ENCODE data around the gene CDC123. TPM values are rescaled to one million over a fixed set of nuclear protein-coding genes. Genes with fewer than 3 reads are reported as not detected.
A peak's percentile ranks its signal among the peaks of the same experiment; 100 is the strongest.

CDC123 gene
- total RNA-seq, 1 donor from 2014 or later: 107 TPM

DNA sequence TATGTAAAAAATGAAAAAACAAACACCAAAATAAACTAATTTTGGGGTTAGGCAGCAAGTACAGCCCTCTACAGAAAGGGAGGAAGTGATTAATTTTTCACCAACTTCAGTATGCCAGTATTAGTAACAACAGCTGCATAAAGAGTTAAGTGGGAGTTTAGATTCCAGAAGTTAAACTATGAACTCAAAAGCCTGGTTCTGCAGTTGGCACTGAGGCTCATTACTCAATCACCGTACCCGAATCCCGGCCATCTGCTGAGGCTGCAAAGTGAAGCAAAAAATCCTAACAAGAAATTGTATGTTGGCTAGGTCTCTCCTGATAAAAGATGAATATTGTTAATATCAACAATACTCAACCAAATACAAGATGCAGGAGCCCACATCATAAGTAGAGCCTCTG is 4.3 kb upstream of the CDC123 start:
- no peak for TF ChIP-seq EZH2 (IDR thresholded peaks at IDR 0.05; ENCODE audit: insufficient read depth, low read length)
- TF ChIP-seq, protein P1, sequence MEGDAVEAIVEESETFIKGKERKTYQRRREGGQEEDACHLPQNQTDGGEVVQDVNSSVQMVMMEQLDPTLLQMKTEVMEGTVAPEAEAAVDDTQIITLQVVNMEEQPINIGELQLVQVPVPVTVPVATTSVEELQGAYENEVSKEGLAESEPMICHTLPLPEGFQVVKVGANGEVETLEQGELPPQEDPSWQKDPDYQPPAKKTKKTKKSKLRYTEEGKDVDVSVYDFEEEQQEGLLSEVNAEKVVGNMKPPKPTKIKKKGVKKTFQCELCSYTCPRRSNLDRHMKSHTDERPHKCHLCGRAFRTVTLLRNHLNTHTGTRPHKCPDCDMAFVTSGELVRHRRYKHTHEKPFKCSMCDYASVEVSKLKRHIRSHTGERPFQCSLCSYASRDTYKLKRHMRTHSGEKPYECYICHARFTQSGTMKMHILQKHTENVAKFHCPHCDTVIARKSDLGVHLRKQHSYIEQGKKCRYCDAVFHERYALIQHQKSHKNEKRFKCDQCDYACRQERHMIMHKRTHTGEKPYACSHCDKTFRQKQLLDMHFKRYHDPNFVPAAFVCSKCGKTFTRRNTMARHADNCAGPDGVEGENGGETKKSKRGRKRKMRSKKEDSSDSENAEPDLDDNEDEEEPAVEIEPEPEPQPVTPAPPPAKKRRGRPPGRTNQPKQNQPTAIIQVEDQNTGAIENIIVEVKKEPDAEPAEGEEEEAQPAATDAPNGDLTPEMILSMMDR (IDR thresholded peaks at IDR 0.05; ENCODE audit: insufficient read depth, low read depth, low read length): no peak
- Histone ChIP-seq H4K20me1 (ENCODE audit: insufficient read depth, low read length) (peaks cover 30% of the 10 kb centered on the region), H3K36me3 (ENCODE audit: insufficient read depth, low read length) (no peaks in the 10 kb centered on the region), H3K27ac (ENCODE audit: low read depth, low read length) (no peak overlapping the region), H3K27me3 (ENCODE audit: insufficient read depth, low read length) (no peaks in the 10 kb centered on the region), H3K9me3 (ENCODE audit: insufficient read depth, low read depth, low read length) (no peaks in the 10 kb centered on the region), H3K4me1 (ENCODE audit: insufficient read depth, low read length) (peaks cover 8% of the 10 kb centered on the region), H3K4me2 (ENCODE audit: low read length) (no peak overlapping the region), H3K9ac (ENCODE audit: low read length) (no peak overlapping the region), H2AFZ (ENCODE audit: low read depth, low read length) (no peak overlapping the region), H3K4me3 (ENCODE audit: insufficient read depth, low read depth, low read length) (no peak overlapping the region), H3K79me2 (ENCODE audit: insufficient read depth, low read length) (peaks cover 94% of the 10 kb centered on the region)
- Mint-ChIP-seq H3K9me3 (ENCODE audit: unreplicated experiment) (no peaks in the 10 kb centered on the region), H3K27ac (ENCODE audit: unreplicated experiment) (no peak overlapping the region), H3K36me3 (ENCODE audit: low read depth, unreplicated experiment) (no peaks in the 10 kb centered on the region), H3K4me3 (ENCODE audit: unreplicated experiment) (no peak overlapping the region), H3K4me1 (ENCODE audit: low read depth, unreplicated experiment) (peaks cover 12% of the 10 kb centered on the region), H3K27me3 (ENCODE audit: low read depth, unreplicated experiment) (no peaks in the 10 kb centered on the region)
- DNase-seq (ENCODE audit: low read depth): no peak
- FAIRE-seq: no peak

DNA sequence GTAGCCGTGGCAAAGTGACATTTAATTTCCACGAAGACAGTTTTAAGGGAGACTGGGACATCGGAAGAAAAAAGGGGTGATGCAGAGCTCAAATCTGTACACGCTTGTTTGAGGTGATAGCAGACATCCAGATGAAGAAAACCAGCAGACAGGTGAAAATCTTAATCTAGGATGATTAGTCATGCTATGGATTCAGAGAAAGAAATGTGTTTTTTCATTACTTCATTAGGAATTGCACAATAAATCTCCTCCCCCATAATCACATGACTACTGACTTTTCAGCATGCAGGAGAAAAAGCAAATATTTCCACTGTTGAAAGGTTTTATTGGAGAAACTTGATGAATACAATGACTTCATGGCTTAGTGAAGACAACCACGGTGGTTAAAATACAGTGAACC is 2.8 kb upstream of the CDC123 start:
- Mint-ChIP-seq H3K4me1 (ENCODE audit: low read depth, unreplicated experiment) (peaks cover 14% of the 10 kb centered on the region), H3K9me3 (ENCODE audit: unreplicated experiment) (no peaks in the 10 kb centered on the region), H3K27ac (ENCODE audit: unreplicated experiment) (no peak overlapping the region), H3K27me3 (ENCODE audit: low read depth, unreplicated experiment) (no peaks in the 10 kb centered on the region), H3K36me3 (ENCODE audit: low read depth, unreplicated experiment) (no peaks in the 10 kb centered on the region), H3K4me3 (ENCODE audit: unreplicated experiment) (peak overlapping the region; percentile 18)
- peaks cover 94% of the 10 kb centered on the region for H3K79me2 ChIP-seq (ENCODE audit: insufficient read depth, low read length)
- no peaks in the 10 kb centered on the region for H3K27me3 ChIP-seq (ENCODE audit: insufficient read depth, low read length)
- FAIRE-seq (no peak), DNase-seq (ENCODE audit: low read depth) (peak; percentile 46)
- H4K20me1 ChIP-seq (ENCODE audit: insufficient read depth, low read length): peaks cover 33% of the 10 kb centered on the region
- TF ChIP-seq EZH2 (IDR thresholded peaks at IDR 0.05; ENCODE audit: insufficient read depth, low read length): no peak
- TF ChIP-seq, protein P1 (IDR thresholded peaks at IDR 0.05; ENCODE audit: insufficient read depth, low read depth, low read length): no peak
- no peak overlapping the region for H2AFZ ChIP-seq (ENCODE audit: low read depth, low read length)
- no peaks in the 10 kb centered on the region for H3K9me3 ChIP-seq (ENCODE audit: insufficient read depth, low read depth, low read length)
- peak overlapping the region; percentile 3 for H3K27ac ChIP-seq (ENCODE audit: low read depth, low read length)
- H3K4me2 ChIP-seq (ENCODE audit: low read length): peak overlapping the region; percentile 91
- no peaks in the 10 kb centered on the region for H3K36me3 ChIP-seq (ENCODE audit: insufficient read depth, low read length)
- peaks cover 8% of the 10 kb centered on the region for H3K4me1 ChIP-seq (ENCODE audit: insufficient read depth, low read length)
- H3K9ac ChIP-seq (ENCODE audit: low read length): no peak overlapping the region
- no peak overlapping the region for H3K4me3 ChIP-seq (ENCODE audit: insufficient read depth, low read depth, low read length)

DNA sequence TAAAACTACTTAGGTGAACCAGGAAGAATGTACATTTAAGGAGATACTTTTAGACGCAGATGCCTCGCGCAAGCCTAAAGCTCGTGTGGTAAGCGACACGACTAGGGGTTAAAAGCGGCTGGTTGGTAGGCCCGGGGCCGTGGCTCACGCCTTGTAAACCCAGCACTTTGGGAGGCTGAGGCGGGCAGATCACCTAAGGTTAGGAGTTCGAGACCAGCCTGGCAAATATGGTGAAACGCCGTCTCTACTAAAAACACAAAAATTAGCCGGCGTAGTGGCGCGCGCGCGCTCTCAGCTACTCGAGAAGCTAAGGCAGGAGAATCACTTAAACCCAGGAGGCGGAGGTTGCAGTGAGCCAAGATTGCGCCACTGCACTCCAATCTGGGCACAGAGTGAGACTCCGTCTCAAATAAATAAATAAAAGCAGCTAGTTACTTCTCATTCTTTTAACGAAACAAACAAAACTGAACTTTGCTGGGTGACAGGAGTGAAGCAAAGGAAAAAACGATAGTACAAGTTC is 1.2 kb upstream of the CDC123 start:
- FAIRE-seq: no peak

More for the DNA sequence above, 1.2 kb upstream of the CDC123 start:
- Histone ChIP-seq H3K4me1 (ENCODE audit: insufficient read depth, low read length) (peaks cover 8% of the 10 kb centered on the region), H3K27ac (ENCODE audit: low read depth, low read length) (peak overlapping the region; percentile 91), H3K9ac (ENCODE audit: low read length) (peak overlapping the region; percentile 93), H3K4me3 (ENCODE audit: insufficient read depth, low read depth, low read length) (peak overlapping the region; percentile 95), H3K4me2 (ENCODE audit: low read length) (peak overlapping the region; percentile 91), H3K36me3 (ENCODE audit: insufficient read depth, low read length) (peaks cover 10% of the 10 kb centered on the region), H3K9me3 (ENCODE audit: insufficient read depth, low read depth, low read length) (no peaks in the 10 kb centered on the region), H3K27me3 (ENCODE audit: insufficient read depth, low read length) (no peaks in the 10 kb centered on the region), H4K20me1 (ENCODE audit: insufficient read depth, low read length) (peaks cover 36% of the 10 kb centered on the region), H2AFZ (ENCODE audit: low read depth, low read length) (peak overlapping the region; percentile 93), H3K79me2 (ENCODE audit: insufficient read depth, low read length) (peaks cover 94% of the 10 kb centered on the region)
- DNase-seq (ENCODE audit: low read depth): peak; percentile 12
- no peaks in the 10 kb centered on the region for H3K9me3 Mint-ChIP-seq (ENCODE audit: unreplicated experiment)
- H3K4me1 Mint-ChIP-seq (ENCODE audit: low read depth, unreplicated experiment): peaks cover 15% of the 10 kb centered on the region
- TF ChIP-seq EZH2 (IDR thresholded peaks at IDR 0.05; ENCODE audit: insufficient read depth, low read length): no peak
- TF ChIP-seq, protein P1 (IDR thresholded peaks at IDR 0.05; ENCODE audit: insufficient read depth, low read depth, low read length): no peak
- H3K27me3 Mint-ChIP-seq (ENCODE audit: low read depth, unreplicated experiment): no peaks in the 10 kb centered on the region
- peak overlapping the region; percentile 98 for H3K27ac Mint-ChIP-seq (ENCODE audit: unreplicated experiment)
- peak overlapping the region; percentile 95 for H3K4me3 Mint-ChIP-seq (ENCODE audit: unreplicated experiment)
- peaks cover 1% of the 10 kb centered on the region for H3K36me3 Mint-ChIP-seq (ENCODE audit: low read depth, unreplicated experiment)

Measured in astrocyte (in vitro differentiated cells and primary cell).